ENCODE data around the gene HES1. TPM values are rescaled to one million over a fixed set of nuclear protein-coding genes. Genes with fewer than 3 reads are reported as not detected.

HES1 gene, protein sequence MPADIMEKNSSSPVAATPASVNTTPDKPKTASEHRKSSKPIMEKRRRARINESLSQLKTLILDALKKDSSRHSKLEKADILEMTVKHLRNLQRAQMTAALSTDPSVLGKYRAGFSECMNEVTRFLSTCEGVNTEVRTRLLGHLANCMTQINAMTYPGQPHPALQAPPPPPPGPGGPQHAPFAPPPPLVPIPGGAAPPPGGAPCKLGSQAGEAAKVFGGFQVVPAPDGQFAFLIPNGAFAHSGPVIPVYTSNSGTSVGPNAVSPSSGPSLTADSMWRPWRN
- total RNA-seq, result 100 to 1,000 TPM in 1 of 3 donors, 10 to 100 TPM in 2; 60.9 to 116 (median 99.0) TPM
- long read RNA-seq, donor 1, transcript HES1-201 (4 exons, 1,578 nt), result major isoform, 27 of 44 reads
- long read RNA-seq, donor 1, partial matches to known transcripts, result 12 of 44 reads
- long read RNA-seq, donor 1, other reads (novel, unspliced or antisense), result 4 of 44 reads
- long read RNA-seq, donor 2, partial matches to known transcripts, result 3 of 6 reads
- long read RNA-seq, donor 2, other reads (novel, unspliced or antisense), result 0 of 6 reads

GRCh38 chr3:194135806-194136518 lies at the start of gene HES1:
Gene HES1 (plus strand): TSS chr3:194136148. CDS start chr3:194136381, 233 bp downstream.
- intact Hi-C loops (cut with DNase I, micrococcal nuclease), result loop anchor here (5.0 to 10.0 kb wide), 4 partner anchors 61 to 354 kb away; no protein-coding TSS in a partner anchor
- Histone ChIP-seq H3K4me3 (peak within 1 kb of the TSS; percentile 59), H3K9me3 (no peaks in the 10 kb centered on the region), H3K4me1 (ENCODE audit: low read depth) (peaks cover 46% of the 10 kb centered on the region), H3K36me3 (ENCODE audit: low read depth) (no peaks in the 10 kb centered on the region)
- DNase-seq, result peak; percentile 93 to 95 (median 95)
- TF ChIP-seq, protein P1, sequence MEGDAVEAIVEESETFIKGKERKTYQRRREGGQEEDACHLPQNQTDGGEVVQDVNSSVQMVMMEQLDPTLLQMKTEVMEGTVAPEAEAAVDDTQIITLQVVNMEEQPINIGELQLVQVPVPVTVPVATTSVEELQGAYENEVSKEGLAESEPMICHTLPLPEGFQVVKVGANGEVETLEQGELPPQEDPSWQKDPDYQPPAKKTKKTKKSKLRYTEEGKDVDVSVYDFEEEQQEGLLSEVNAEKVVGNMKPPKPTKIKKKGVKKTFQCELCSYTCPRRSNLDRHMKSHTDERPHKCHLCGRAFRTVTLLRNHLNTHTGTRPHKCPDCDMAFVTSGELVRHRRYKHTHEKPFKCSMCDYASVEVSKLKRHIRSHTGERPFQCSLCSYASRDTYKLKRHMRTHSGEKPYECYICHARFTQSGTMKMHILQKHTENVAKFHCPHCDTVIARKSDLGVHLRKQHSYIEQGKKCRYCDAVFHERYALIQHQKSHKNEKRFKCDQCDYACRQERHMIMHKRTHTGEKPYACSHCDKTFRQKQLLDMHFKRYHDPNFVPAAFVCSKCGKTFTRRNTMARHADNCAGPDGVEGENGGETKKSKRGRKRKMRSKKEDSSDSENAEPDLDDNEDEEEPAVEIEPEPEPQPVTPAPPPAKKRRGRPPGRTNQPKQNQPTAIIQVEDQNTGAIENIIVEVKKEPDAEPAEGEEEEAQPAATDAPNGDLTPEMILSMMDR (IDR thresholded peaks at IDR 0.05), result peak; percentile 11
- peak; percentile 63 for ATAC-seq

DNA sequence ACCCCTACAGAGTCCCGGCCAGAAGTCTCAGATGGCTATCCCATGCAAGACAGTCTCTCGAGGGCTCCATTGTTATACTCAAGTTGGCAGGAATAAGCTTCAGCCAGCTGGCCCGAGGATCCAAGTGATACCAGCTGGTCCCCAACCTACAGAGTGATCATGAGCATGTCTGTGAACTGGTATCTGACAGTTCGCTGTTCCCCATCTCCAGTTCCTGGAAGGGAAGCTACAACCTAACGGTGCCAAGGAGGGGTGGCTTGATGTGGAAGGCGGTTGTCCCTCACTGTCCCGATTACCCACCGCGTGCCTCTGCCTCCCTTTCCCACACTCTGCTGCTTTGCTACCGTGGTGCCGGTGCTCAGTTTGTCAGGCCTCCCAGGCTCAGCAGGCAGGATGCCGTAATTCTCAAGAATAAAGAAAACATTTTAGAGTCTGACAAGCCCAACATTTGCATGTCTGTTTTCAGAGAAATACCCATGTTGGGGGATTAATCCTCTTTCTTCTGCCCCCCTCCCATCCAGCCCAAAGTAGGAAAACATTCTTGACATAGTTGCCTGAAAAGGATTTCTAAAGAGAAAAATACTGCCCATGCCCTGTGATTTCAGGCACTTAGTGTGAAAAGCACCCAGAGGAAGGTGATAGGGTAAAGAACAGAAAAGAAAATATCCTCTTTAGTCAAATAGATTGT lies 49.4 kb upstream of the HES1 start:
- H3K4me1 ChIP-seq (ENCODE audit: low read depth), result peaks cover 5% of the 10 kb centered on the region
- TF ChIP-seq, protein P1 (IDR thresholded peaks at IDR 0.05), result no peak
- H3K36me3 ChIP-seq (ENCODE audit: low read depth), result no peaks in the 10 kb centered on the region
- H3K9me3 ChIP-seq, result no peaks in the 10 kb centered on the region
- DNase-seq (no peak), ATAC-seq (no peak)
- H3K4me3 ChIP-seq, result no peak overlapping the region
- intact Hi-C loops (cut with DNase I, micrococcal nuclease), result no loop called here

DNA sequence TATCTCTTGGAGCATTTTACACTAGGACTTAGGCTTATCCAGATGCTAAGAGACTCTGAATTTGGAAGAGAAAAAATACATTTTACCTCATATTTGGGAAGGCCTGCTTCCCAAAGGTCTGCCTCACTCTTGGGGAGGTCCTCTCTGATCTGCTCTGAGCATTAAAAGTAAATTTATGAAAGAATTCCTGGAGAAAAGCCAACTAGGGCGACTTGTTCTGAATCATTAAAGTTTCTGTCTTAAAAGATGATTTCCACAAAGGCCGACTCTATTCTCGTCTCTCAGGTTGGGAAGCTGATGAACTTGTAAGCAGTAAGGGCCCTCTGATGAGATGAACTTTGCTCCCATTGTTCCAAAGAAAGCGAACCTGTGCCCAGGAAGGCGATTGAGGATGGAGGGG lies 48.7 kb upstream of the HES1 start:
- TF ChIP-seq, protein P1 (IDR thresholded peaks at IDR 0.05), result no peak

DNA sequence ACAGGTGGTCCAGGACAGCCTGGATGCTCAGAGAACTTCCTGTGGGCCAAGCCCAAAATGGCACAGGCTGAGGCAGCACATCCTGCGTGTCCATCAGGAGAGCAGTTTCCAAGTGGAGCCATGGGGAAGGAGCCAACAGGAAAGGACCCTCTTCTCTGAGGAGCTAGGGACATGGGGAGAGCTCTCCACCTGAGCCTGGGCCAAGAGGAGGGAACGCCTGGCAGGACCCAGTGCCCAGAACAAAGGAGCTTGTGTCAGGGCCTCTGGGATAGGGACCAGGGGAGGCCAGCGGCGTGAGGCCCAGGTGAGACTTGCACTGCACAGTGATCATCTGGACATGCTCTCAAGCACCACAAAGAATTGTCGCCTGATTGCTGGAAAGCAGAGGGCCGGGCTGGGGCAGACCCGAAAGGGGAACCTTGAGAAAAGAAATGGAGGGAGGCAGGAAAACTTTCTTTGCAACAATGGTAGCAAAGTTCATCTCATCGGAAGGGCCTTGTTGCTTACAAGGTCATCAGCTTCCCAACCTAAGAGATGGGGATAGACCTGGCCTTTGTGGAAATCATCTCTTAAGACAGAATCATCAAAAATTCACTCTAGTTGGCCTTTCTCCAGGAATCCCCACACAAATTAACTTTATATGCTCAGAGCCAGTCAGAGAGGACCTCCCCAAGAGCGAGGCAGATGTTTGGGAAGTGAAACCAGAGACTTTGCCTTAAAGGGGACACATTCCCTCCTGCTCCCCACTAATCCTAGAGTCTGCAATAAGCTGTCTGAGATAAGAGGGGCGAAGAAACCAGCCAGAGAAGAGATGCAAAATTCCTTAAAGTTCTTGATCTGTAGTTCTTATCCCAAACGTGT lies 47.7 kb upstream of the HES1 start:
- H3K4me3 ChIP-seq, result no peak overlapping the region
- TF ChIP-seq, protein P1 (IDR thresholded peaks at IDR 0.05), result no peak
- H3K9me3 ChIP-seq, result no peaks in the 10 kb centered on the region
- DNase-seq, result no peak
- H3K4me1 ChIP-seq (ENCODE audit: low read depth), result no peaks in the 10 kb centered on the region
- ATAC-seq, result no peak
- H3K36me3 ChIP-seq (ENCODE audit: low read depth), result no peaks in the 10 kb centered on the region
- intact Hi-C loops (cut with DNase I, micrococcal nuclease), result no loop called here

More for the DNA sequence above, 48.7 kb upstream of the HES1 start:
- Histone ChIP-seq H3K4me3 (no peak overlapping the region), H3K36me3 (ENCODE audit: low read depth) (no peaks in the 10 kb centered on the region), H3K4me1 (ENCODE audit: low read depth) (peaks cover 3% of the 10 kb centered on the region), H3K9me3 (no peaks in the 10 kb centered on the region)
- no peak for ATAC-seq
- DNase-seq, result no peak
- intact Hi-C loops (cut with DNase I, micrococcal nuclease), result no loop called here

Data from mucosa of descending colon (tissue), 3 donors.